Measurements from ENCODE around the gene AS3MT.
"Not testable (repeated sequence)": the region's sequence is repeated elsewhere in the genome, so short reads cannot be mapped to it uniquely, and the experiment has no call there.

The AS3MT gene

GRCh38 chr10:102869258-102870198 is at the start of gene AS3MT (continued):
- TF ChIP-seq ZNF26 (tag by site-specific recombination; IDR thresholded peaks at IDR 0.05): no peak
- TF ChIP-seq BCL11B (tag by site-specific recombination; IDR thresholded peaks at IDR 0.05; ENCODE audit: low read depth): no peak
- peak; percentile 28; the same call in 1 of the 2 replicates for TF ChIP-seq KLF9 (tag by site-specific recombination; IDR thresholded peaks at IDR 0.05; ENCODE audit: low read depth)
- no peak for TF ChIP-seq ZNF837 (tag by site-specific recombination; IDR thresholded peaks at IDR 0.05)
- TF ChIP-seq ZNF843 (tag by site-specific recombination; IDR thresholded peaks at IDR 0.05): no peak
- no peak for TF ChIP-seq ZNF639 (tag by site-specific recombination; IDR thresholded peaks at IDR 0.05)
- no peak for TF ChIP-seq ZNF473 (tag by site-specific recombination; IDR thresholded peaks at IDR 0.05)
- TF ChIP-seq, protein P1, sequence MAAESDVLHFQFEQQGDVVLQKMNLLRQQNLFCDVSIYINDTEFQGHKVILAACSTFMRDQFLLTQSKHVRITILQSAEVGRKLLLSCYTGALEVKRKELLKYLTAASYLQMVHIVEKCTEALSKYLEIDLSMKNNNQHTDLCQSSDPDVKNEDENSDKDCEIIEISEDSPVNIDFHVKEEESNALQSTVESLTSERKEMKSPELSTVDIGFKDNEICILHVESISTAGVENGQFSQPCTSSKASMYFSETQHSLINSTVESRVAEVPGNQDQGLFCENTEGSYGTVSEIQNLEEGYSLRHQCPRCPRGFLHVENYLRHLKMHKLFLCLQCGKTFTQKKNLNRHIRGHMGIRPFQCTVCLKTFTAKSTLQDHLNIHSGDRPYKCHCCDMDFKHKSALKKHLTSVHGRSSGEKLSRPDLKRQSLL (tag by site-specific recombination; IDR thresholded peaks at IDR 0.05): peak; percentile 97
- TF ChIP-seq ZNF561 (tag by site-specific recombination; IDR thresholded peaks at IDR 0.05; ENCODE audit: borderline replicate concordance): peak; percentile 71; the same call in 1 of the 2 replicates
- no peak for TF ChIP-seq ZNF23 (tag by site-specific recombination; IDR thresholded peaks at IDR 0.05; ENCODE audit: borderline replicate concordance)
- TF ChIP-seq, protein P2, sequence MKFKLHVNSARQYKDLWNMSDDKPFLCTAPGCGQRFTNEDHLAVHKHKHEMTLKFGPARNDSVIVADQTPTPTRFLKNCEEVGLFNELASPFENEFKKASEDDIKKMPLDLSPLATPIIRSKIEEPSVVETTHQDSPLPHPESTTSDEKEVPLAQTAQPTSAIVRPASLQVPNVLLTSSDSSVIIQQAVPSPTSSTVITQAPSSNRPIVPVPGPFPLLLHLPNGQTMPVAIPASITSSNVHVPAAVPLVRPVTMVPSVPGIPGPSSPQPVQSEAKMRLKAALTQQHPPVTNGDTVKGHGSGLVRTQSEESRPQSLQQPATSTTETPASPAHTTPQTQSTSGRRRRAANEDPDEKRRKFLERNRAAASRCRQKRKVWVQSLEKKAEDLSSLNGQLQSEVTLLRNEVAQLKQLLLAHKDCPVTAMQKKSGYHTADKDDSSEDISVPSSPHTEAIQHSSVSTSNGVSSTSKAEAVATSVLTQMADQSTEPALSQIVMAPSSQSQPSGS (tag by site-specific recombination; IDR thresholded peaks at IDR 0.05; ENCODE audit: low read depth): no peak

DNA sequence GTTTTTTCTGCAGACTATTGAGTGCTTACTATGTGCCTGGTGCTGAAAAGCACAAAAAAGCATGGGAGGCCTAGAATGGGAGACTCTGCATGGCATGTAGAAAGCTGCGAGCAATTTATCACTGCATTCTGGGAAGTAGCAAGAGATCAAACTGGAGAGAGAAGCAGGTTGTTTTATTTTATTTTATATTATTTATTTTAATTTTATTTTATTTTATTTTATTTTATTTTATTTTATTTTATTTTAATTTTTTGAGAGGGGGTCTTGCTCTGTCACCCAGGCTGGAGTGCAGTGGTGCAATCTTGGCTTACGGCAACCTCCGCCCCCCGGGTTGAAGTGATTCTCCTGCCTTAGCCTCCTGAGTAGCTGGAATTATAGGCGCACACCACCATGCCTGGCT is 49.3 kb upstream of the AS3MT start:
- H3K36me3 ChIP-seq (ENCODE audit: control insufficient read depth in 2 of 2, insufficient read depth in 1 of 2, low read length in 2 of 2); H3K4me1 ChIP-seq (ENCODE audit: control insufficient read depth, insufficient read depth, low read length); H3K4me3 ChIP-seq (ENCODE audit: low read depth, low read length); H3K27ac ChIP-seq (ENCODE audit: extremely low read depth, low read depth, low read length); H3K9me3 ChIP-seq (ENCODE audit: control insufficient read depth, insufficient read depth, low read depth, low read length): not testable (repeated sequence)
- ChIA-PET POLR2A (interaction anchor here (0.5 to 1.5 kb wide), 2 partner anchors 48 to 75 kb away, joined by 3 to 6 read pairs; no protein-coding TSS in a partner anchor), CTCF (interaction anchor here (0.9 to 2.0 kb wide), 3 partner anchors 13 to 665 kb away, joined by 3 to 5 read pairs (median 3); no protein-coding TSS in a partner anchor)

- Histone ChIP-seq H3K36me3 (ENCODE audit: control insufficient read depth in 2 of 2, insufficient read depth in 1 of 2, low read length in 2 of 2) (no peaks in the 10 kb centered on the region), H3K27ac (ENCODE audit: extremely low read depth, low read depth, low read length) (no peak overlapping the region), H3K4me1 (ENCODE audit: control insufficient read depth, insufficient read depth, low read length) (no peaks in the 10 kb centered on the region), H3K4me3 (ENCODE audit: low read depth, low read length) (no peak overlapping the region), H3K9me3 (ENCODE audit: control insufficient read depth, insufficient read depth, low read depth, low read length) (no peaks in the 10 kb centered on the region)
- CTCF ChIA-PET: interaction anchor here (0.6 kb wide), 1 partner anchor 445 kb away, joined by 3 read pairs; no protein-coding TSS in a partner anchor
- POLR2A ChIA-PET: no interaction called here
- TF ChIP-seq ZNF449 (tag by site-specific recombination; IDR thresholded peaks at IDR 0.05) (no peak), ZNF239 (tag by site-specific recombination; IDR thresholded peaks at IDR 0.05) (no peak), ZNF621 (tag by site-specific recombination; IDR thresholded peaks at IDR 0.05) (no peak), ZBTB7A (tag by site-specific recombination; IDR thresholded peaks at IDR 0.05; ENCODE audit: low read depth) (no peak), ZNF530 (tag by site-specific recombination; IDR thresholded peaks at IDR 0.05; ENCODE audit: low read depth) (no peak), ZNF302 (tag by site-specific recombination; IDR thresholded peaks at IDR 0.05; ENCODE audit: low read depth) (no peak), ZBTB20 (tag by site-specific recombination; IDR thresholded peaks at IDR 0.05) (no peak), SP3 (tag by site-specific recombination; IDR thresholded peaks at IDR 0.05) (no peak), OSR2 (tag by site-specific recombination; IDR thresholded peaks at IDR 0.05) (no peak)
- TF ChIP-seq, protein P3, sequence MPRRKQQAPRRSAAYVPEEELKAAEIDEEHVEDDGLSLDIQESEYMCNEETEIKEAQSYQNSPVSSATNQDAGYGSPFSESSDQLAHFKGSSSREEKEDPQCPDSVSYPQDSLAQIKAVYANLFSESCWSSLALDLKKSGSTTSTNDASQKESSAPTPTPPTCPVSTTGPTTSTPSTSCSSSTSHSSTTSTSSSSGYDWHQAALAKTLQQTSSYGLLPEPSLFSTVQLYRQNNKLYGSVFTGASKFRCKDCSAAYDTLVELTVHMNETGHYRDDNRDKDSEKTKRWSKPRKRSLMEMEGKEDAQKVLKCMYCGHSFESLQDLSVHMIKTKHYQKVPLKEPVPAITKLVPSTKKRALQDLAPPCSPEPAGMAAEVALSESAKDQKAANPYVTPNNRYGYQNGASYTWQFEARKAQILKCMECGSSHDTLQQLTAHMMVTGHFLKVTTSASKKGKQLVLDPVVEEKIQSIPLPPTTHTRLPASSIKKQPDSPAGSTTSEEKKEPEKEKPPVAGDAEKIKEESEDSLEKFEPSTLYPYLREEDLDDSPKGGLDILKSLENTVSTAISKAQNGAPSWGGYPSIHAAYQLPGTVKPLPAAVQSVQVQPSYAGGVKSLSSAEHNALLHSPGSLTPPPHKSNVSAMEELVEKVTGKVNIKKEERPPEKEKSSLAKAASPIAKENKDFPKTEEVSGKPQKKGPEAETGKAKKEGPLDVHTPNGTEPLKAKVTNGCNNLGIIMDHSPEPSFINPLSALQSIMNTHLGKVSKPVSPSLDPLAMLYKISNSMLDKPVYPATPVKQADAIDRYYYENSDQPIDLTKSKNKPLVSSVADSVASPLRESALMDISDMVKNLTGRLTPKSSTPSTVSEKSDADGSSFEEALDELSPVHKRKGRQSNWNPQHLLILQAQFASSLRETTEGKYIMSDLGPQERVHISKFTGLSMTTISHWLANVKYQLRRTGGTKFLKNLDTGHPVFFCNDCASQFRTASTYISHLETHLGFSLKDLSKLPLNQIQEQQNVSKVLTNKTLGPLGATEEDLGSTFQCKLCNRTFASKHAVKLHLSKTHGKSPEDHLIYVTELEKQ (tag by site-specific recombination; IDR thresholded peaks at IDR 0.05; ENCODE audit: borderline replicate concordance): no peak
Measured at GRCh38 chr10:102822222-102822621, 47.0 kb upstream of the AS3MT start.
